AG20443 (cell line): Measurements from ENCODE around the gene EPB41.
A peak's percentile ranks its signal among the peaks of the same experiment; 100 is the strongest.
"Not testable (repeated sequence)": the region's sequence is repeated elsewhere in the genome, so short reads cannot be mapped to it uniquely, and the experiment has no call there.

Experiments
- DNase-seq: peaks from one replicate; pipeline ENCODE4 v3.0.0; 2012; ENCODE audit warnings: low spot score, mixed read lengths

The EPB41 gene

DNA sequence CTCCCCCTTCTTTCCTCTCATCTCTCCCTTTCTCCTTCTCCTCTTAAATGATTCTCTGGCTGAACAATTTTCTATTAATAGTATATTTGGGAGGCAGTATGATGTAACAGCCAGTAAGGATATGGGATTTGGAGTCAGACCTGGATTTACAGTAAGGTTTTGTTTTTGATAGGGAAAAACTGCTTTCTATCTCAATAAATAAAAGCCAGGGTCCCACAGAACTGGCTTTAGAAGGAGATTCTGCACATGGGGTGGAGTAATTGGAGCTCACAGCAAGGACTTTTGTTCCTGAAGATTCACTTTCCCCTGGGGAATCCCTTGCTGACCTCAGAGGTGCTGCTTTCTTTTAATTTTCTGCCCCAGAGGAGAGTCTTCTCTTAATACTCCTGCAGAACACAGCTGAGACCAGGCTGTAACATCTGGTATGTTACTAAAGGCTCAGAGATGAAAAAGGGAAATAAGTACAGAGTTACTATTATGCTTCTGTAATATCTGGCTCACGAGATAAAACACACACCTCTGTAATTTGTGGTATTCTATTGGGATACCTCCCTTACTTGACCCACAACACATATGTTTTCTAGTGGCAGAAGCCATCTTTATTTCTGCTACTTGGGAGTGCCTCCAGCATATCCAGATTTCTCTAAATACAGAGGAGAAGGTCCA, 13.4 kb downstream of the EPB41 start:
- no peak for DNase-seq

DNA sequence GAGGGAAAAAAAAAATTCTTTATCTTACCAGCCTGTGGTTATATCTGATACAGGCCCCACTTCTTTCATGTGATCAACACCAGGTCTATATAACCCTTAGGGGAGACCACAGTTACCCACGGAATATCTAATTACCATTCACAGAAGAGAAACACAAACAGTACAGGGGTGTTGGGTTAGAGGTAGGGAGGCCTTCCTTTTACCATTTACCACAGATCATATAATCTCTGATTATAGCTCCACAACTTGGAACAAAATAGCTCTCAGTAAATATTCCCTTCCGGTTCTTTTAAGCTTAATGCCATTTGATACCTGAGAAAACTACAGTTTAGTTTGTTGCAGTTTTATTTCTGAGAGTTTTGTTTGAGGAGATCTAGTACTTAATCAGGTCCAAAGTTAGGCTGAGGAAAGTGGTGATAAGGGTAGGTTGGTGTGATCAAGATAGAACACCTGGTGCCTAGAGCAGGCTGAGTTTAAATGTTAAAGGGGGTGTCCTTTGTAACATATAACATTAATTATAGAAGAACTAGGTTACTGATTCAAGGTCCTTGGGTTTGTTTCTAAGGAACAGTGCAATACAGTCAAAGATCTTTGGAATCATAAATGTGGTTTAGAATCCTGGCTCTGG, 14.1 kb downstream of the EPB41 start:
- DNase-seq: no peak

DNA sequence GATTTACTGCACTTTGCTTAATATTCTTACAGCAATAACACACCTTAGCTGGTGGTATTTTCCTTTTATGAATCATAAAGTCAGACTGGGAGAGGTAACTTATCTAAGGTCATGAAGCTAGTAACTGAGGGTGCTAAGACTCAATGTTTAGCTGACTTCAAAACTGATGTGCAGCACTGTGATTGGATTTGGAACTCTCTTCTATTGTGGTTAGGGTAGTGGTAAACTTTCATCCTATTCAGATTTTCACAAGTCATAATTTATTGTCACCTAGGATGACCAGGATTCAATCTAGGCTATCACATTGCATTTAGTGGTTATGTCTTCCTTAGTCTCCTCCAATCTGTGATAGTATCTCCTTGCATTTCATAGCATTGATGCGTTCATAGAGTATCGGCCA, 18.9 kb downstream of the EPB41 start:
- no peak for DNase-seq

GRCh38 chr1:28933918-28934317, 19.5 kb downstream of the EPB41 start:
- DNase-seq: no peak

- no peak for DNase-seq
Measured at GRCh38 chr1:28934676-28935075, 20.3 kb downstream of the EPB41 start.

GRCh38 chr1:28935293-28935692, 20.9 kb downstream of the EPB41 start:
- no peak for DNase-seq

GRCh38 chr1:28936094-28936493, 21.7 kb downstream of the EPB41 start:
- DNase-seq: no peak

- no peak for DNase-seq
Measured at GRCh38 chr1:28936528-28936927, 22.2 kb downstream of the EPB41 start.

DNA sequence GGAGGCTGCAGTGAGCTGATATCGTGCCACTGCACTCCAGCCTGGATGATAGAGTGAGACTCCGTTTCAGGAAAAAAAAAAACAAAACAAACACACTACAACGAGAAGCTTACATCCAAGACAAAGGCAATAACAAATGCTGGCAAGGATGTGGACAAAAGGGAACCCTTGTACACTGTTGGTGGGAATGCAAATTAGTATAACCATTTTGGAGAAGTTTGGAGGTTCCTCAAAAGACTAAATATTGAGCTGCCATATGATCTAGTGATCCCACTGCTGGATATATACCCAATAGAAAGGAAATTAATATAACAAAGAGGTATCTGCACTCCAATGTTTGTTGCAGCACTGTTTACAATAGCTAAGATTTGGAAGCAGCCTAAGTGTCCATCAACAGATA, 29.2 kb downstream of the EPB41 start:
- not testable (repeated sequence) for DNase-seq

GRCh38 chr1:28950006-28950405, 35.6 kb downstream of the EPB41 start:
- DNase-seq: no peak

DNA sequence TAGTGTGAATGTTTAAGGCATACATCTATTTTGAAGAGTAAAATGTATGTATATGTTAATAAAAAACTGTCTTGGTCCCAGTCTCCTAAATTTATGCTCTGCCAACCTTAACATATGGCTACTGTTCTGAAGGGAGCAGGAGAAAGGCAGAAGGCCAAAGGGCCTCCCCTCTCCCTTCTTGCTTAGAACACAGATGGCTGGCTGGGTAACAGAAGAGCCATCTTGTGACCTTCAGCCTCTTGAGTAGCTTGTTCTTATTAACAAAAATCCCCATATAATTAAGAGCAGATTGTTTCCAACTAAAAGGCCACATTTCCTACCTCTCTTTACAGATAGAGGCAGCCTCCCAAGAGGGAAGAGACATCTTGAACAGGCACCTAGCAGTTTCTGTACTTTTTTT, 36.1 kb downstream of the EPB41 start:
- DNase-seq: no peak

DNA sequence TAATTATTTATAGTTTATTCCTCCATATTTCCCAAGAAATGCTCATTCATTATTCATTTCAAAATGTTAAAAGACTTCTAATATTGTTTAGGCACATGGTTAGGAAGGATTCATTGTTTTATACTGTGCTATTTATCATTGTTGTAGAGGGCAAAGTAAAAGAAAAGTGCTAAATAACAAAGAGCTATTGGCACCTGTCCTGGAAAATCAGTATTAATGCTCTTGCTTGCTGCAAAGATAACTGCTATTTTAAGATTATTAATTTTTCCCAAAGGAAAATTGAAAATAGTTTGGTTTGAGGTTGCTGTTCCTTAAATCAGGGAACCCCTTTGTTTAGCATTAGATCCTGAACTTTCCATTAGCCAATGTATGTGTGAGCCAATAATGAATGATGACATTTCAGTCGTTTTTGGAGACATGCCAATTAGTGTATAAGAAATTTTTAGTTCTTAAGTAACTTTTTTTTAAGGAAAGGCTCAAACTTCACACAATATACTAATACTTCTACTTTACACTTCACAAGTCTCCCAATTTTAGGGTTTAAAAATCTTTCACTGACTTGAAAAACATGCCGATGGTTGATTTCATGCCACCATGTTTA, 39.9 kb downstream of the EPB41 start:
- DNase-seq: no peak

DNA sequence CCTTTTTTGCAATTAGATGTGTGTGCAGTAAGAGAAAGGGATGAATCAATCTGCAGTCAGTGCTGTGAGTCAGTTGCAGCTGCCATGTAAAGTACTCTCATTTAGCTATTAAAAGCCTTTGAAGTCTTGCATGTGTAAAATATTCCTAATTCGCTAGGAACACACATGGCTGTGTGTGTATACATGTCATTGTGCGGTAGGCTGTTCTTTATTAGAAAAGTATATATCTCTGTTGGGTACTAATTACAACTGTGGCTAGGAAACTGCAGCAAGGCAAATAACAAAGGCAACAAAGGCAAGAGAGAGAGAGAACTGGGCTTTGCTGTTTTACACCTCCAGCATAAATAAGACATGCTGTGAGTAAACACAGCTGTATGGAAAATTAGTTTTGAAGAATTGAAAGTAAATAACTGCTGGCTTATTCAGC, 41.7 kb downstream of the EPB41 start:
- no peak for DNase-seq

- DNase-seq: not testable (repeated sequence)
Measured at GRCh38 chr1:28962114-28962831, 47.9 kb downstream of the EPB41 start.

DNA sequence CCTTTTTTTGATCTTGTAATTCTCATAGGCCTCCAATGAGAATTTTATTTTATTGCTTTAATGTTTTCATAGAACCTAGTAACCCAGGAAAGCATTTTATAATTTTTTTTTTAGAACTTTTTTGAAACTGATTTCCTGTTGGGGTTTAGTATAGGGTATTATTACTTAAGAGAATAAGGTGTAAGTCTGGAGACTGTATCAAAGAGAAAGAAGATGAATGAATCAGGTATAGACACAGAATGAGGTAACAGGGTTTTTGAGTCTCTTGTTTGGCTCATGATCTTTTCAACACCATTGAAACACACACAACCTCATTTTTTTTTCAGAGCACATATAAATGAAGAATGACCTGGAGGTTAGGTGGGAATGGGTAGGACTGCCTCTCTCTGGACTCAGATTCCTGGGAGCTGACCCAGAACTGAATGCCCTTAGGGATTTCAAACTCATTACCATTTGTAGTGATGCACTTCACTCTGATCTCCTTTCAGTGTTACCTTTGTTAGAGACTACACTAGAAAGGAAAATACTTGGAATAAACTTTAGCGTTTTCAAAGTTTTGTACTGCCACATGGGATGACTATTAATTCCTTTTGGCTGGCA, 51.0 kb downstream of the EPB41 start:
- no peak for DNase-seq

- DNase-seq: no peak
Measured at GRCh38 chr1:28966617-28967016, 52.2 kb downstream of the EPB41 start.

DNA sequence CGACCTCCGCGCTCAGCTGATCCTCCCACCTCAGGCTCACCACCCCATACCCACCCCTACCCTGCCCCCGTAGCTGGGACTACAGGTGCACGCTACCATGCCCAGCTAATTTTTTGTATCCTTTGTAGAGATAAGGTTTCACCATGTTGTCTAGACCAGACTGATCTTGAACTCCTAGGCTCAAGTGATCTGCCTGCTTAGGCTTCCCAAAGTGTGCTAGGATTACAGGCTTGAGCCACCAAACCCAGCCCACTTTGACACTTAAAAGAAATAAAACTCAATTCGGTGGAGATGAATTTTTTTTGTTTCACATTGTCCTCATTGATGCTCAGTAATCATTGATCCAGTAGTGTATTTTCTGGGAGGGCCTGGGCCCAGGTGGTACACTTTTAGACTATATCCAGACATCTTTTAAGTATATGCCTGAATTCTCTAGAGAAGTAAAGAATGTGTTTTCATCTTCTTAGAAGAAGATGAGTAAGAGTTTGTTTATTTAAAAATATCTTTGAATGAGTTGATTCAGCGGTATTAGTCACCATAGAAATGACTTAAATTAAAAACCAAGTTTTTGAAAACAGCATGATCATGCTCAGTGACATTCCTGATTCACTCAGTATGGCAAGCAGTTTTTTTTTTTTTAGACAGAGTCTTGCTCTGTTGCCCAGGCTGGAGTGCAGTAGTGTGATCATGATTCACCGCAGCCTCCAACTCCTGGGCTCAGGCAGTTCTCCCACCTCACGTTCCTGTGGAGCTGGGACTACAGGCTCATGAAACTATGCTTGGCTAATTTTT, 57.8 kb downstream of the EPB41 start:
- DNase-seq: peak; percentile 64

DNA sequence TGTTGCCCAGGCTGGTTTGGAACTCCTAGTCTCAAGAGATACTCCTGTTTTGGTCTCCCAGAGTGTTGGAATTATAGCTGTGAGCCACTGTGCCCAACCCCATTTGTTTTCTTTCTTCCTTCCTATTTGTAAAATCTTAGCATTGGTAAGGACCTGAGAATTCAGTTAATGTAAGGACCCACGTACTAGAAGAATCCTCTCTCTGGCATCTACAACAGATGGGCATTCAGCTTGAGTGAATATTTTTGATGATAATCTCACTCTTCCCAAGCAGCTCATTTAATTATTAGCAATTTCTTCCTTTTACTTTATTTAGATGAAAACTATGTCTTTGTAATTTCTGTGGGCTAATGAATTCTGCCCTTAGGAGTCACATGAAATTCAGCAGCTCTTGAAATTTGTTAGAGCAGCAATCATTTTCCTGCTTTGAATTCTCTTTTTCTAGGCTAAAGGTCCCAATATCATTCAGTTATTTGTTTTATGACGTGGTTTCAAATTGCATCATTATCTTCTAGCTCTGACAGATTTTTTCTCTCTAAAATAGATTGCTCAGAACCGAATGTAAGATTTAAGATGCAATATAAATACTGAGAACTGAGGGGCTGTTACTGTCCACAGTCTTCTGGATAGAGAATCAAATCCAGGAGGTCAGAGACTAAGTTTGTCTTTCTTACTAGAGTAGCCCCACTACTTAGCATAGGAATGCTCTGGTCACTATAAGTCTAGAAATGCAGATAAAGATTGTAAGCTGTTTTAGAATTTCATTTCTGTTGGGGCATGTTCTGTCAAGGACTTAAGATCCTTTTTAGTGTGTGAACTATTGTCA, 59.4 kb downstream of the EPB41 start:
- DNase-seq: peak; percentile 10

DNA sequence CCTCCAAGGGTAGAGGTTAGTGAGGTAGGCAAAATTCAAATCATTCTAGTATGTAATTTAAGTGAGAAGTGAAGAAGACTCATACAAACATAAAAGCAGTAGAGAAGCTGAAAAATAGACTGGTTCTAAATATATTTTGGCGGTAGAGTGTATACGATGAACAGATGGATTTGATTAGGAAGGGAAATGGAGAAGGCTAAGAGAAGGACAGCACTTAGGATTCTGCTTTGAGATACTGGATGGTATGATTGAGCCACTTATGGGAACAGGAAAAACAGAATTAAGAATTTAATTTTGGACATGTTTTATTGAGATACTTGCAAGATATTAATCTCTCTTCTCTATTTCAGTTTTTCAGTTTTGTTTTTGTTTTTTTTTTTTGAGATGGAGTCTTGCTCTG, 60.1 kb downstream of the EPB41 start:
- no peak for DNase-seq

- DNase-seq: no peak
Measured at GRCh38 chr1:28976248-28976647, 61.9 kb downstream of the EPB41 start.

- no peak for DNase-seq
Measured at GRCh38 chr1:28981210-28981609, 66.8 kb downstream of the EPB41 start.
